ENCODE measurements around the gene DCDC1.
A peak's percentile ranks its signal among the peaks of the same experiment; 100 is the strongest.
"Not testable (repeated sequence)": the region's sequence is repeated elsewhere in the genome, so short reads cannot be mapped to it uniquely, and the experiment has no call there.

The DCDC1 gene

GRCh38 chr11:30984827-30985226 is 384.7 kb downstream of the DCDC1 start:
- DNase-seq = peak; percentile 15

- peak; percentile 18 for DNase-seq
Observed at GRCh38 chr11:30984442-30984816, 385.1 kb downstream of the DCDC1 start.

- DNase-seq = no peak
Observed at GRCh38 chr11:30983776-30984441, 385.6 kb downstream of the DCDC1 start.

- no peak for DNase-seq
Observed at GRCh38 chr11:30983143-30983542, 386.4 kb downstream of the DCDC1 start.

GRCh38 chr11:30967579-30967978 is 402.0 kb downstream of the DCDC1 start:
- no peak for DNase-seq

GRCh38 chr11:30960387-30960992 is 409.0 kb downstream of the DCDC1 start:
- DNase-seq = peak; percentile 30

- no peak for DNase-seq
Observed at GRCh38 chr11:30956751-30957150, 412.8 kb downstream of the DCDC1 start.

GRCh38 chr11:30949838-30950237 is 419.7 kb downstream of the DCDC1 start:
- DNase-seq = no peak

GRCh38 chr11:30947715-30948114 is 421.8 kb downstream of the DCDC1 start:
- DNase-seq = not testable (repeated sequence)

- DNase-seq = no peak
Observed at GRCh38 chr11:30938810-30939209, 430.7 kb downstream of the DCDC1 start.

GRCh38 chr11:30938171-30938570 is 431.4 kb downstream of the DCDC1 start:
- DNase-seq = no peak

GRCh38 chr11:30936491-30936890 is 433.0 kb downstream of the DCDC1 start:
- DNase-seq = peak; percentile 36

- no peak for DNase-seq
Observed at GRCh38 chr11:30935861-30936260, 433.7 kb downstream of the DCDC1 start.

- DNase-seq = no peak
Observed at GRCh38 chr11:30926130-30926529, 443.4 kb downstream of the DCDC1 start.

GRCh38 chr11:30921811-30922210 is 447.7 kb downstream of the DCDC1 start:
- no peak for DNase-seq

GRCh38 chr11:30919389-30920152 is 450.0 kb downstream of the DCDC1 start:
- DNase-seq = peak; percentile 52

GRCh38 chr11:30917859-30918478 is 451.6 kb downstream of the DCDC1 start:
- peak; percentile 63 for DNase-seq

- DNase-seq = no peak
Observed at GRCh38 chr11:30917266-30917665, 452.3 kb downstream of the DCDC1 start.

GRCh38 chr11:30916764-30917163 is 452.8 kb downstream of the DCDC1 start:
- no peak for DNase-seq

- peak; percentile 39 for DNase-seq
Observed at GRCh38 chr11:30914143-30914762, 455.3 kb downstream of the DCDC1 start.

- no peak for DNase-seq
Observed at GRCh38 chr11:30911247-30911646, 458.3 kb downstream of the DCDC1 start.

- DNase-seq = no peak
Observed at GRCh38 chr11:30908857-30909256, 460.7 kb downstream of the DCDC1 start.

- no peak for DNase-seq
Observed at GRCh38 chr11:30908272-30908671, 461.3 kb downstream of the DCDC1 start.
